Nephron progenitor cell (in vitro differentiated cells): Measurements from ENCODE around the gene GMFB.

ENCODE experiments used
- DNase-seq: peaks from one replicate; pipeline ENCODE4 v3.0.0; 2021
- H3K27ac Mint-ChIP-seq: 2 replicates; pipeline ENCODE4 v1.8.0; 2021; ENCODE audit warnings: mild to moderate bottlenecking, moderate library complexity, mixed read lengths
- H3K27me3 Mint-ChIP-seq: 2 replicates; pipeline ENCODE4 v1.8.0; 2021; ENCODE audit warnings: mild to moderate bottlenecking, low read depth, mixed read lengths; ENCODE audit not compliant: poor library complexity
- H3K36me3 Mint-ChIP-seq: 2 replicates; pipeline ENCODE4 v1.8.0; 2021; ENCODE audit warnings: low read depth, mixed read lengths
- H3K4me1 Mint-ChIP-seq: 2 replicates; pipeline ENCODE4 v1.8.0; 2021; ENCODE audit warnings: mixed read lengths
- H3K4me3 Mint-ChIP-seq: 2 replicates; pipeline ENCODE4 v1.8.0; 2021; ENCODE audit warnings: mild to moderate bottlenecking, moderate library complexity, mixed read lengths
- H3K9me3 Mint-ChIP-seq: 2 replicates; pipeline ENCODE4 v1.8.0; 2021; ENCODE audit warnings: mild to moderate bottlenecking, moderate library complexity, mixed read lengths
- TF ChIP-seq, protein P1 (sequence below): fragments of 200-600 bp; sonication (generic); IDR thresholded peaks from 2 replicates; pipeline ENCODE4 v1.5.0; 2021; ENCODE audit warnings: antibody characterized with exemption

GMFB gene

DNA sequence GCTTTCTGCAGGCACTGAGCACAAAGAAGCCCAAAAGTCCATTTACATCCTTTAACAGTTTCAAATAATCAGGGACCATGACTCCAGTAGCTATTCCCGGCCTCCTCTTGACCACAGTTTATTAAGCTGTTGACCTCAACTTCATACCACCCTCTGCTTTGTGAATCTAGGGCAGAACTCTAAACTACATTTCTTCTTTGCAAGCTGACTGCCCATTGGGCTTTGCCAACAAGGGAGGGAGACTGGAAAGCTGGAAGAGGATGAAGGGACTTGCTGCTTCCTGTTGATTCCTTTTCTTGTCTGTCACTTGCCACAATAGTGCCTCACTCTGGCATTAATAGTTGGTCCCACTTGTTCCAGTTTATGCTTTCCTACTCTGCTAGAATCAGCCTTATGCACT, 23.6 kb upstream of the GMFB start:
- H3K4me1 Mint-ChIP-seq = peaks cover 24% of the 10 kb centered on the region
- H3K27ac Mint-ChIP-seq = peak overlapping the region; percentile 62
- H3K4me3 Mint-ChIP-seq = no peak overlapping the region
- H3K9me3 Mint-ChIP-seq = peaks cover 35% of the 10 kb centered on the region
- peaks cover 49% of the 10 kb centered on the region for H3K36me3 Mint-ChIP-seq
- DNase-seq = no peak
- H3K27me3 Mint-ChIP-seq = peaks cover 3% of the 10 kb centered on the region
- TF ChIP-seq, protein P1, sequence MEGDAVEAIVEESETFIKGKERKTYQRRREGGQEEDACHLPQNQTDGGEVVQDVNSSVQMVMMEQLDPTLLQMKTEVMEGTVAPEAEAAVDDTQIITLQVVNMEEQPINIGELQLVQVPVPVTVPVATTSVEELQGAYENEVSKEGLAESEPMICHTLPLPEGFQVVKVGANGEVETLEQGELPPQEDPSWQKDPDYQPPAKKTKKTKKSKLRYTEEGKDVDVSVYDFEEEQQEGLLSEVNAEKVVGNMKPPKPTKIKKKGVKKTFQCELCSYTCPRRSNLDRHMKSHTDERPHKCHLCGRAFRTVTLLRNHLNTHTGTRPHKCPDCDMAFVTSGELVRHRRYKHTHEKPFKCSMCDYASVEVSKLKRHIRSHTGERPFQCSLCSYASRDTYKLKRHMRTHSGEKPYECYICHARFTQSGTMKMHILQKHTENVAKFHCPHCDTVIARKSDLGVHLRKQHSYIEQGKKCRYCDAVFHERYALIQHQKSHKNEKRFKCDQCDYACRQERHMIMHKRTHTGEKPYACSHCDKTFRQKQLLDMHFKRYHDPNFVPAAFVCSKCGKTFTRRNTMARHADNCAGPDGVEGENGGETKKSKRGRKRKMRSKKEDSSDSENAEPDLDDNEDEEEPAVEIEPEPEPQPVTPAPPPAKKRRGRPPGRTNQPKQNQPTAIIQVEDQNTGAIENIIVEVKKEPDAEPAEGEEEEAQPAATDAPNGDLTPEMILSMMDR = no peak

DNA sequence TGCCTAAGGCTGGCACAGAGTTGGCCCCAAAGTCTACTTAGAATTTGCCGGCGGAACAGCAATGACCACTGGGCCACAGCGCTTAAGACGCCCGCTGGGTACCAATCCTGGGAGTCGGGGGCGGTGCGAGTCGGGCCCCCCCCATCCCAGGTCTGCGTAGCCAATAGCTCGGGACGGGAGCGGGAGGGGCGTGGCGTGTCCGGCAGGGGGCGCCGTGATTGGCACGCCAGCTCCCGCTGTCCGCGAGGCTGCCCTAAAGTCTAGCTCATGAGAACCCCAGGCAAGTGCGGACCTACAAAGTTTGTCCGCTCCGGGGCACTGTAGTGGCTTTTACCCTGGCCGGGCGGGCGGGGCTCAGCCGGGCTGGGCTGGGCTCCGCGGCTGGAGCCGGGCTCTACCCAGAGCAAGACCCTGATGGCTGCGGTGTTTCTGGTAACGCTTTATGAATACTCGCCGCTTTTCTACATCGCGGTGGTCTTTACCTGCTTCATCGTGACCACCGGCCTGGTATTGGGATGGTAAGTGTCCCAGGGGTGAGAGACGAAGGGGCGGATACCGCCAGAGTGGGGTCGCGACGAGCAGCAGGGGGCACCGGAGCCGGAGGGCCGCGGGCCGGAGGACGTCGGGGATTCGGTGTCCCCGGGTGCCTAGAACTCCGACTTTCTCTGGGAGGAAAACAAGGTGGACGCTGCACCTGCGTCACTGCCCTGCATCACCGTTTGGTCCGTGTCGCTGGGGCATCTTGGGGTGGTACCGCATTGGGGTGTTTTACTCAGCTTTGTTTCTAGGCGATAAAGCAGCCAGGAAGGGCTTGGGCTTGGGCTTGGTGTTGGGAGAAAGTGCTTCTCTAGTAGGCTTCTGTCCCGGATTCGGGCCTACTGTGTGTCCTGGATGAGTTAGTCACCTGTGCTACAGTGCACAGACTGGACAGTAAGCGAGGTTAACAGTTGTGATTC, 21.0 kb upstream of the GMFB start, which contains the start of gene CGRRF1:
Gene CGRRF1, plus strand, starts transcription at position 361 of the 956 bp plus-strand sequence. Its CDS starts 54 bp downstream, at position 415.
- peaks cover 3% of the 10 kb centered on the region for H3K27me3 Mint-ChIP-seq
- peaks cover 10% of the 10 kb centered on the region for H3K9me3 Mint-ChIP-seq
- H3K36me3 Mint-ChIP-seq = peaks cover 24% of the 10 kb centered on the region
- TF ChIP-seq, protein P1 = peak; percentile 40
- peak within 1 kb of the TSS; percentile 98 for H3K4me3 Mint-ChIP-seq
- peaks cover 31% of the 10 kb centered on the region for H3K4me1 Mint-ChIP-seq
- DNase-seq = peak; percentile 99
- peak within 1 kb of the TSS; percentile 90 for H3K27ac Mint-ChIP-seq

DNA sequence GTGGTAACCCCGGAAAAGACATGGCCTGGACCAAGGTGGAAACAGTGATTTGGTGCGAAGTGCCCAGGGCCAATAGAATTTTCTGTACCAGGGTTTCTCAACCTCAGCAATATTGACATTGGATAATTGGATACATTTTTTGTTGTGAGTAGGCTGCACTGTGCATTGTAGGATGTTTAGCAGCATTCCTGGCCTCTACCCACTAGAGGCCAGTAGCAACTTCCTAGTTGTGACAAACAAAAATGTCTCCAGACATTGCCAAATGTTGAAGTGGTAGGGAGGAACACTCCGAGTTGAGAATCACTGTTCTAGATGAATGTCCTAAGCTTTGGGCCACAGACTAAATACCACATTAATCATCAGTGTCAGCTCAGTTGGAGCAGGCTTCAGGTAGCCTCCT, 14.7 kb upstream of the GMFB start:
- H3K4me1 Mint-ChIP-seq = peaks cover 10% of the 10 kb centered on the region
- TF ChIP-seq, protein P1 = peak; percentile 22
- no peak for DNase-seq
- no peak overlapping the region for H3K4me3 Mint-ChIP-seq
- peaks cover 7% of the 10 kb centered on the region for H3K27me3 Mint-ChIP-seq
- no peak overlapping the region for H3K27ac Mint-ChIP-seq
- no peaks in the 10 kb centered on the region for H3K9me3 Mint-ChIP-seq
- no peaks in the 10 kb centered on the region for H3K36me3 Mint-ChIP-seq

DNA sequence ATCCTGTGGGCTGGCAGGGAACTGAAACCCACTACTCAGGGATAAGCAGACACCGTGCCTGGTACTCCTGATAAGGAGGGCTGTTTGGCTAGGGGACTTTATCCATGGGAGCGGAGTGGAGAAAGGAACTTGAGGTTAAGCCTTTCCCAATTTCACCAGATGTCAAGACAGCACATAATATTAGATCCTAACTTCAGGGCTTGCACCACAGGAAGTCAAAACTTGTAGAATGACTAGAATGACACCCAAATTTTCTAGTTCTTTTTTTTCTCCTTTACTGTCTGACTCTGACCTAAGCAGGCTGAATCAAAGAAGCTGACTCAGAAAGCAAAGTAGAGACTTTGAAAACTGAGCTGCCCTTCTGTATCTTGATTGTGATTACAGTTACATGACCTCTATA, 13.8 kb upstream of the GMFB start:
- TF ChIP-seq, protein P1 = no peak
- no peaks in the 10 kb centered on the region for H3K9me3 Mint-ChIP-seq
- H3K27me3 Mint-ChIP-seq = peaks cover 7% of the 10 kb centered on the region
- H3K27ac Mint-ChIP-seq = no peak overlapping the region
- no peaks in the 10 kb centered on the region for H3K36me3 Mint-ChIP-seq
- H3K4me1 Mint-ChIP-seq = peaks cover 18% of the 10 kb centered on the region
- no peak for DNase-seq
- H3K4me3 Mint-ChIP-seq = no peak overlapping the region

DNA sequence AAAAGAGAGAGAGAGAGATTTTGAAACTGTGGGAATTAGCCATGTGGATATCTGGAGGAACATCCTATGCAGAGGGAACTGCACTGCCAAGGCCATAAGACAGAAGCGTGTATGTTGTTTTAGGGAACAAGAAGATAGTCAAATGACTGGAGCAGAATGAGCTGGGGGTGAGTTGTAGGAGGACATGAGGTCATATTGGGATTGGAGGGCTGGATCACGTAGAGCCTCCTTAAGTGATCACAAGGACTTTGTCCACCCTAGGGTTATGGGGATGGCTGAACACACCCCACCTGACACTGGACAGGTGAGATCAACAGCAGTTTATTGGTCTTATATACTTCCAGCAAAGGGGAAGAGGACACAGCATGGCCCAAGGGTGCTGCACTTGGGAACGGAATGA, 12.7 kb upstream of the GMFB start:
- no peak overlapping the region for H3K4me3 Mint-ChIP-seq
- DNase-seq = no peak
- H3K4me1 Mint-ChIP-seq = peaks cover 24% of the 10 kb centered on the region
- H3K9me3 Mint-ChIP-seq = no peaks in the 10 kb centered on the region
- H3K27ac Mint-ChIP-seq = no peak overlapping the region
- H3K36me3 Mint-ChIP-seq = no peaks in the 10 kb centered on the region
- H3K27me3 Mint-ChIP-seq = peaks cover 7% of the 10 kb centered on the region
- TF ChIP-seq, protein P1 = no peak
